RWPE1 (cell line): ENCODE measurements around the gene SMIM7.

Experiments used
- CTCF ChIA-PET: fragments of 350-600 bp; sonication (Branson Sonifier 250); formaldehyde crosslinking; extraction: SDS; loops from one replicate; lab custom pipeline; 2021; lab: Yijun Ruan, JAX
- POLR2A ChIA-PET: fragments of 400-600 bp; formaldehyde crosslinking; extraction: SDS; loops from one replicate; lab custom pipeline; 2020; ENCODE audit warnings: antibody characterized with exemption; ENCODE audit not compliant: low non-redundant PET; lab: Yijun Ruan, JAX
- DNase-seq: peaks from one replicate; pipeline ENCODE4 v3.0.0; 2012; ENCODE audit warnings: low spot score
- H3K27ac ChIP-seq: fragments of 450-650 bp; 2 replicates; pipeline ENCODE4 v1.5.1; 2017
- CTCF ChIP-seq: fragments of 450-650 bp; conservative IDR thresholded peaks from 2 replicates; pipeline ENCODE4 v1.5.1; 2017; ENCODE audit warnings: low read depth, mild to moderate bottlenecking

The SMIM7 gene

GRCh38 chr19:16600824-16601223 is 59.1 kb downstream of the SMIM7 start:
- TF ChIP-seq CTCF = no peak
- no peak for DNase-seq
- POLR2A ChIA-PET = no interaction called here
- peak overlapping the region; percentile 21; the same call in 1 of the 2 replicates for H3K27ac ChIP-seq
- CTCF ChIA-PET = no interaction called here

- TF ChIP-seq CTCF = no peak
- ChIA-PET POLR2A (no interaction called here), CTCF (no interaction called here)
- peak overlapping the region; percentile 21; the same call in 1 of the 2 replicates for H3K27ac ChIP-seq
- DNase-seq = no peak
These were observed 60.1 kb downstream of the SMIM7 start for GRCh38 chr19:16599655-16600346.

GRCh38 chr19:16598848-16599247 is 61.1 kb downstream of the SMIM7 start:
- peak overlapping the region; percentile 2; the same call in 1 of the 2 replicates for H3K27ac ChIP-seq
- no peak for TF ChIP-seq CTCF
- ChIA-PET POLR2A (no interaction called here), CTCF (no interaction called here)
- no peak for DNase-seq

GRCh38 chr19:16596399-16596798 is 63.5 kb downstream of the SMIM7 start:
- CTCF ChIA-PET = no interaction called here
- peak overlapping the region; percentile 13 for H3K27ac ChIP-seq
- POLR2A ChIA-PET = no interaction called here
- TF ChIP-seq CTCF = no peak
- DNase-seq = peak; percentile 56
